KBM-7 (cell line): ENCODE measurements around the gene RASSF8.

Experiments
- DNase-seq: peaks from one replicate; pipeline ENCODE4 v3.0.0-alpha.2; 2015
- in situ Hi-C: fragments of 300-500 bp; cut with MboI; formaldehyde crosslinking; loops from 2 replicates; pipeline ENCODE4 v1.14.3; 2020; ENCODE audit warnings: low sequenced_read_pairs, low pct_unique_long_range_greater_than_20kb, mixed read lengths

The RASSF8 gene

DNA sequence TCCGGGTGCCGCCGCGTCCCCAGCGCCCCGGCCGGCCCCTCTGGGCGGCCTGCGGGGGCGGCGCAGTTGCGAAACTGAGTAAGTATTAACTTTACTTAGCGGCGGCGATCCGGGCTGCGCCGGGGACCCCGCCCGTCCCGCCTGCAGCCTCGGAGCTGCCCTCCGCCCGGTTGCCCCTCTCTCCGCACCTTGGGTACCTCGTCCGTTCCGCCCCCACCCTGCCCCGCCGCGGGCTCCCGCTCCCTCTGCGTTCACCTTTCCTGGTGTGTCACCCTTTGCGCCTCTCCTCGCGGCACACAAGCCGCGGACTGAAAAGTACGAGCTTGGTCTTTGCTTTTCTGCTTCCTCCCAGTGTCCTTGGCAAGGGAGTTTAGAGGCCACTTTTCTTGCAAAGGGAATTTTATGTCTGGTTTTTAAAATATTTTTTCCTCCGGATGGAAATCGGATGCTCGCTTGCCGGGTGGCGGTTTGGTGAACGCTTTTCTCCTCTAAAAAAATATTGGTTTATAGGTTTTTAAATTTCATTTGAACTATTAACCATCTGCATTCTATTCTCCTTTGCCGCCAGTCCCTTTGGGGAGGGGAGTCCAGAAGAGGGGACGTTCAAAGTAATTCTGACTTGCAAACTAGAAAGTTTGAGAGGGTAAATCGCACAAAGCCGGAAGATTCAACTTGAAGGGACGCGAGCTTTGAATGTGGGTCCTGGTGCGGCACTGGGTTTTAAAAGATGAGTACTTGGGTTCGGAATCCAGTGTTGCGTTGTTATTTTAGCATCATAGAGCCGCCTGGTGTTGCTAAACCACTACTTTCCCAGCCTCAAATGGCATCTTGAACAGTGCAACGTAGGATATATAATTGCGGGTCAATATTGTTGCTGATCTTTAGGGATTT lies 834 bp downstream of the RASSF8 start:
- peak; percentile 32 for DNase-seq

DNA sequence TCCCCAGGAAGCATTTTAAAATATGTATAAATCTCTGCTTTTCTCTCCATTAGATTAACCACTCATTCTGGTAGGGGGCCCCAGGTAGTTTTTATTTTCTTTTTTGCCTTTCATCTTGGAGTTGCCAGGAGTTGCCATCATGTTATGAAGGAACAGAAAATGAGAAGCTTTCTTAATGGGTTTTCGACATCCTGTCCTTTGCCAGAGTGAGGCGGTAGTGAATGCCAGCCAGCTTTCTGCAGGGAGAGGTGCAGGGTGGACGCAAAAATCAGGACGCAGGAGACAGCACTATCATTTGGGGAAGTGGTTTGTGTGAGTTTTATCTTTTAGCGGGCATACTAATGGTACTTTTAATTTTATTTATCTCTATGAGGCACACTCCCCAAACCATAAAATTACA lies 1.7 kb downstream of the RASSF8 start:
- peak; percentile 63 for DNase-seq
- in situ Hi-C loops: no loop called here

More for the DNA sequence above, 834 bp downstream of the RASSF8 start:
- in situ Hi-C loops: no loop called here

DNA sequence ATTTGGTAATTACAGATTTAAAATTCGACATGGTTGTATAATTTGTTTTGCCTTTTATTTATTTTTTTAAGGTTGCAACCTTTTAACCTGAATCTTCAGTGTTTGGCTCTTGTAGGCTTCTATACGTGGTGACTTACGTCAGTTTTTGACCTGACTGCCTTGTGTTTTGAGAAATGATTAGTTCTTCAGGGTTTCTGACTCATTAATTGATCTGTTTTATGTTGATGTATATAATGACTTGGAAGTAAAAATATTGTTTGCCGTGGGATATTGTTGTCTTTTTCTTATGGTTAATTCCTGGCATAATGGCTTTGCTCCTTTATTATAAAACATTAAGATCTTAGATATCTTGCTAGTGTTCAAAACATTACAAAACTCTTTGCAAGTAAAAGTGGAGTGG lies 2.5 kb downstream of the RASSF8 start:
- in situ Hi-C loops: no loop called here
- DNase-seq: no peak

DNA sequence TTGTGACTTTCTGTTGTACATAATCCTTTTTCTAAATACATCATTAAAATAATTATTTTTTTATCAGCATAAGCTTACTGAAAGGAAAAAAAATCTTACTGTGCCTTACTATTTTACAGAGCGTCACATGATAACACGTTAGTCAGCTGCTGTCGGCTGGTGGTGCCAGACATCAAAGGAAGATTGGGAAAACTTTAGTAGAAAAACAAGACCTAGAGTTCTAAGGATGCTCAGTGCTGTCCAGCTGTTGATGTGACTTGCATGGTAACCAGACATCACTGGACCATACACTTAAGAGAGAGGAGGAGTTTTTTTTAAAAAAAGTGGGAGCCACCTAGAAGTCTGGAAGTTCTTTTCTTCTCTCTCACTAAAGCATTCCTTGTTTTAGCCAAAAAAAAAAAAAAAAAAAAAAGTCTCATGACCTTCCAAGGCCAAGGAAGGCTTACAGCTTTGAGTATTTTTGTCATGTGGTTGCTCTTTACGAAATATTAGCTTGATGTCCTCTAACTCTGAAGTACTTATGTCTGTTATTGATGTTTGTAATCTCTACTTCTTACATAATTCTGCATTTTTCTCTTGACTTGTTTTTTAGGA lies 4.5 kb downstream of the RASSF8 start:
- in situ Hi-C loops: no loop called here
- DNase-seq: no peak

DNA sequence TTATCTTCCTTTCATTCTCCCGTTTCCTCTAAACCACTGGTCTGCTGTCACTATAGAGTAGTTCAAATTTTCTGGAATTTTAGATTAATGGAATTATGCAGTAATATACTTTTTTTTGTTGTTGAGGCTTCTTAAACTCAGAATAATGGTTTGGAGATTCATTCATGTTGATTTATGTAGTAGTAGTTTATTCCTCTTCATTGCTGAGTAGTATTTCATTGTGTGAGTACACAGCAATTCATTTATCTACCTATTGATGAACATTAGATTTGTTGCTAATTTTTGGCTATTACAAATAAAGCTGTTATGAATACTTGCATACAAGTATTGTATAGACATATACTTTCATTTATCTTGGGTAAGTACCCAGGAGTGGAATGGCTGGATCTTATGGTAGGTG lies 7.2 kb downstream of the RASSF8 start:
- no peak for DNase-seq
- in situ Hi-C loops: no loop called here

DNA sequence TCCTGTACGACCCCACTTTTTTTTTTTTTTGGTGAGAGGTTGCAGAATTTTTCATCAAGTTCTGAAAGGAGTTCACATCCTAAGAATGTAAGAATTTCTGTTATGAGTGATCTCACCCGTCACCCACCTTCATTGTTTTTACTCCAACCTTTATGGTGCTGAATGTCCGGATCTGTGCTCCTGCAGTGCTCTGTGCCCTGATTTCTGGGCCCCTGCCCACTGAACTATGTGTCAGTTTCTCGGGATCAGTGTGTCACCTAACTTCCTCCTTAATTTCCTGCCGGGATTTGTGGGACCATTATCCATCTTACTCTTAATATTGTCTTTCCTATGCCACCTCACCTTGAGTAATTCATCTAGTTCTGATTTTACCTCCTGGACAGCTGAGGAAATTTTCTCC lies 11.6 kb downstream of the RASSF8 start:
- DNase-seq: no peak
- in situ Hi-C loops: no loop called here

DNA sequence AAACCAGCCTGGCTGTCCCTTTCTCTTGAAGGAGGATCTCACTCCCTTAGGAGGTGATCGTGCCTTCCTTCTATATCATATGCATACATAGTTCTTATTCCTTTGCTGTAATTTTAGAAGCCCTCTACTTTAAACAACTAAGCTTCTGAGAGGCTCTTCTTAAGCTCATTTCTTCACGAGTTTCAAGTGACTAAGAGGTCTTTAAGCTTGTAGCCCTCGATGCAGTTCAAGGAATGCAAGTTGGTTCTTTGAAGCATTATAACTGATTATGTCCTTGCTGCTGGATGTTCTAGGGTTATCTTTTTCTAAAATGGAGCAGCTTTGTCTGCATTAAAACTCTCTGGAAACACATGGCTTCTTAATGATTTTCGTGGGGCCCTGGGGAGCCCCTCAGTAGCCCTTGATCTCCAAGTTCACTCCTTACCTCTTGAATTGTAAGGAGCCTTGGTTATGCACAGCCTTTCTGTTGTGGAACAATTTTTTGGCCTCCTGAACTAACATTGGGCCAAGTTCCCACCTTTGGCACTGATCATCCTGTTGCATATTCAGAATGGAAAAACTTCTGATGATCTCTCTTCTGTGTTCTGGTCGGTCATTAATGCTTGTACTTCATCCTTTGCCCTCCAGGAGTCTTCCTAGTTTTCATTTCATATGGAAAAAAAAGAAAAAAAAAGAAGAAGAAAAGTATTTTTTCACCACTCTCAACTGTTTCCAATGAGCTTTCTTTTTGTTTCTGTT lies 12.6 kb downstream of the RASSF8 start:
- in situ Hi-C loops: no loop called here
- DNase-seq: no peak

DNA sequence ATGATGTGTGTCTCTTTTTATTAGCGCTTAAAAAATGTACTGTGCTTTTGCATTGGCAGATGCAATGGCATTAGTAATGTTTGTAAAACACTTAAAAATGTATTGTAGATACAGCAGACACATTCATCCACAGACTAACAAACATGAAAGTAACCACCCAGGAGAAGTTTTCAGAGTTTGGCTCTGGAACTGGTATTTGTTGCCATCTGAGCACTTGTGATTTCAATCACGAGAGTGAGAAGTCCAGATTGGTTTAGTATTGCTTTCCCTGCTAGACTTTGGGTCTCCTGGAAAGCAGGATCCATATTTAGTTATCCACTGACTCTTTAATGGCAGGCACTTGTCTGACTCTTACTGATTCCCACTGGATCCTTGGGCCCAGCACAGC lies 13.2 kb downstream of the RASSF8 start:
- in situ Hi-C loops: no loop called here
- DNase-seq: no peak

DNA sequence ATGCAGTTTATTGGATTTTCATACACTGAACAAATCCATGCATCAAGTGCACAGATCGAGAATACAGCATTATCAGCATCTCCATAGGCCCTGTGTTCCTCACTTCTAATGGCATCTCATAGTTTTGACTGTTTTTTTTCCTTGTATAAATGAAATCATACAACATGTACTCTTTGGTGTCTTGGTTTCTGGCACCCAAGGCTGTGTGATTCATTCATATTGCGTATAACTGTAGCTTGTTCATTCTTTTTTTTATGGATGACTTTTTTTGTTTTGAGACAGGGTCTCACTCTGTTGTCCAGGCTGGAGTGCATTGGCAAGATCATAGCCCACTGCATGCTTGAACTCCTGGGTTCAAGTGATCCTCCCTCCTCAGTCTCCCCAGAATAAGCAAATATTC lies 14.3 kb downstream of the RASSF8 start:
- DNase-seq: no peak
- in situ Hi-C loops: no loop called here

DNA sequence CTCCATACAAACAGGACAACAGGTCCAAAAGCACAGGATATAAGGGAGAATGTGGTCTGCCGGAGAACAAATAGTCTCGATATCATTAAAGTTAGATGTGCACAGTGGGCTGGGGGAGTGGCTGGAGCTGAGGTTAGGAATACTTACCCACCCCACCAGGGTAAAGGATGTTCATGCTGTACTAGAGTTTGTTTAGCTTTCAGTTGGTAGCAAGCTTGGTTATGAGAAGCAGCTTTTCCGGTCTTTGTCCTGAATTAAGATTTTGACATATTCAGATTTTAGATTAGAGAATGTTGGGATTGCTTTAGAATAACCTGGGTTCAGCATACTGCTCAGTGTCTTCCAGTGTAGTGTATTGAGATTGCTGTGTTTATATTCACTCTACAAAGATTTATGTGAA lies 16.7 kb downstream of the RASSF8 start:
- no peak for DNase-seq
- in situ Hi-C loops: no loop called here

DNA sequence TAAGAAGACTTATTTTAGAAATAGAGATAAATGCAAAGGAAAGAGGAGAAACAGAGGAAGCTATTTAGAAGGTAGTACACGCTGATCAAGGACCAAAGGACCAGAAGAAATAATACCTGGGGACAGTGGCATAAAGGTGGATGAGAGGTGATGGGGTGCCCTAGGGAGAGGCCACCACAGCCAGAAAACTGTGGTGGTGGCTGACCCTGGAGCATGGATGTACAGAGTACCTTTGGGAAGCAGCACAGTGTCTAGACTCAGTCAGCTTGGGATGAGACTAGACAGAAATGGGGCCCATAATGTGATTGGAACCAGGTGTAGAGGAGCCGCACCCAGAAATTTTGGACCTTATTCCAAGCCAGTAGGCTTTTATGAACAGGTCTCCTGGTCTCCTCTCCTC lies 17.2 kb downstream of the RASSF8 start:
- in situ Hi-C loops: no loop called here
- DNase-seq: no peak

DNA sequence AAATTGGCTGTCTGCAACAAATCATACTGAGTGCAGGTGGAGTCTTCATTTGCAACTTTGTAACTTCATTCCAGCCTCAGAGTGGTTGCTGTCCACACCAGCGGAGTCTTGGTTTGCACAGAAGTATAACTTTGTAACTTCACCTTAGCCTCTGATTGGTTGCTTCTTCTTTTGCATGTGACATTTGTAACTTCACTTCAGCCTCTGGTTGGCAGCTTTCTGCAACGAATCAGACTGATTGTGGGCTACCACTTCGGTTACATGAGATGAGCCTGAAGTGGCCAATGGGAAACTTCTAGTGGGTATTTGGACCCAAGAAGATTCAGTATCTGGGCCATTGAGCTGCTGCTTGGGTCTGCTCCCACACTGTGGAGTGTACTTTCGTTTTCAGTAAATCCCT lies 17.8 kb downstream of the RASSF8 start:
- in situ Hi-C loops: no loop called here
- DNase-seq: no peak

DNA sequence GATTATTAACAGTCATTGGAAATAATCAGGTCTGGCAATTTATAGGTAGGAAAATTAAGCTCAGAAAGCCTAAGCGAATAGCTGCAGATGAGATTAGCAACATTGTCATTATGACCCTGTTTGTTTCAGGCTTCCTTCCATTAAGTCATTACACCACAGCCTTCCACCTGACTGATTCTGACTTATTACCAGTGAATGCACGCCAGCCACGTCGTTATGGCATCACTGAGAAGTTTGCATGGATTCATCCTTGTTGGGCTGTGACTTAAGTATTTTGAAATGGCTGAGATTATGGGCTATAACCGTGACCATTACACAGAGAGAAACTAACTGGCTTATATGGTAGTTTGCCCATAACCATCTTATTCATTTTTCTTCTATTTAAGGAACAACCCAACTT lies 18.6 kb downstream of the RASSF8 start:
- no peak for DNase-seq
- in situ Hi-C loops: no loop called here

DNA sequence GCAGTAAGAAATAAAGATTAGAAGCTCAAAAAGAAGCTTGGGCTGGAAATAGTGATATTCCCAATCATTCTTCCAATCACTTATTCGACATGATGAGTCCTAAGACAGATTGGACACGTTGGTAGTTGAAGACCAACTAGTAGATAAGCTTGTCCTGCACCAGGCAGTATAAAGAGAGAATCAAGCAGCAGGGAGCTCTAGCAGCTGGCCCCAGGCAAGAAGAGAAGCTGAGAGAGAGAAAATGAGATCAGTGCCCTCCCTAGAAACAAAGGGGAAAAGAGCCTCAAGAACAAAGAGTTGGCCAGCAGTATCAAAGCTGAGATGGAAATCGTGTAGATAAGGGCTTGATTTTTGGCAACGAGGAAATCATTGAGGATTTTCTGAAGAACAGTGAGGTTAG lies 20.6 kb downstream of the RASSF8 start:
- in situ Hi-C loops: no loop called here
- no peak for DNase-seq

DNA sequence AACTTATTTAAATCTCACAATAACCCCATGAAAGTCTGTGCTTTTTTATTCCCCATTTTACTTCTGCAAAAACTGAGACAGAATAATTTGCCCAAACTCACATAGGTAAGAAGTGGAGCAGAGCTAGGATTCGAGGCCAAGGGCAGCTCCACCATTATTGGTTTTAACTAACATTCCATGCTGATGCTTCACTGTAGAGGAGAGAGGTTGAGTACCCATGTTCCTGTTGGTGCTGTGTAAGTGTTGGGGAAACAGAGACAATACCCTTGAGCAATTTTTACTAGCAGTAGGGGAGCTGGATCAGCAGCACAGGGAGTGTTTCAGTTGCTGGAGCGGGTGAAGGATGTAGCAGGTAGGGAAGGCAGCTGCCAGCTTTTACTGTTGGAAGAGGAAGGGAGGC lies 21.1 kb downstream of the RASSF8 start:
- DNase-seq: no peak
- in situ Hi-C loops: no loop called here

DNA sequence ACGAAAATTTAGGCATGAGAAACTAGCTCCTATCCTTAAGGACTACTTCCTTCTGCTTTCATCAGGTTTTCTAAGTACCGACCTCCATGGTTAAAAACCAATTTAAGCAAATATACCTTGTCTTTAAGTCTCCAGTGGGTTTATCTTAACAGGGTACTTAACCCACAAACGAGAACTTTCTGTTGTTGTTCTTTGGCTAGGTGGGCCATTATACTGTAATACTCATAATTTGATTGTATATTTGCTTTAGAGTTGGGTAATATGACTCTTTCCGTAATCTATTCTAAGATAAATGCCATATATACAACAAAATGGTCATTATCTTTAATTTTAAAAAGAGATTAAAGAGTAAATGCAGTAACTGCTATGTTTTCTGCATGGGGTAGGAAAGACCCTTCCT lies 21.6 kb downstream of the RASSF8 start:
- in situ Hi-C loops: no loop called here
- no peak for DNase-seq

DNA sequence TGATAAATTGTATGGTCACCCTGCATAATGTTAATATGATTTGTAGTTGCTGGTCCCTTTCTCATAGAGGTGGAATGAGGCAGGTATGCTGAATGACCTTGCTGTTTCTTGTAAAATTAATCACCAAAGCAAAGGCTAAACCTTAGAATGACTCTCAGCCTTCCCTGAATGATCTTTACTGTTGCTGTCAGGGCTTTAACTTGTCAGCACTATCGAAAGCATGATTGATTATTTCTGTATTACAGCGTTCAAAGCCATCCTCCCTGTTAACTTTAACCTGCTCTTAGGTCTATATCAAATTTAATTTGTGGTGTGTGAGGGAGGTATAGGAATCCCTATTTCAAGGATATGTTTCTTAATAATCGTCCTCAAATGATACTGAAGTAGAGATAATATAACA lies 23.1 kb downstream of the RASSF8 start:
- in situ Hi-C loops: no loop called here
- no peak for DNase-seq

DNA sequence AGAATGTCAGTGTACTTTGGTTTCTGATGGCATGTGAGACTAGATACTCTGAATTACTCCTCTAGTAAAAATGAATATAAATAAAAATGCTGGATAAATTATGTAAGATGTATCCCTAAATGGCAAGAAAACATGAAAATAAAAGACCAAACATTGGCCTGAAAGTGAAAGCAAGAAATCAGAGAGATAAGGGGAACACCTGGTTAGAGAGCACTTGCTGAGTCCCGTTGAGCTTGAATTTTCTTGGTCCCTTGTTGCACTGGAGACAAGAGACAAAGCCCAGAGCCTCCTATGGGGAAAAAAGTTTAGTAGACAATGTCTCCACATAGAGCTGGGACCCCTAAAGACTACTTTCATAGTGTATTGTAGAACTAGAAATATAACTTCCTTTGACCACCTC lies 23.9 kb downstream of the RASSF8 start:
- DNase-seq: no peak
- in situ Hi-C loops: no loop called here

DNA sequence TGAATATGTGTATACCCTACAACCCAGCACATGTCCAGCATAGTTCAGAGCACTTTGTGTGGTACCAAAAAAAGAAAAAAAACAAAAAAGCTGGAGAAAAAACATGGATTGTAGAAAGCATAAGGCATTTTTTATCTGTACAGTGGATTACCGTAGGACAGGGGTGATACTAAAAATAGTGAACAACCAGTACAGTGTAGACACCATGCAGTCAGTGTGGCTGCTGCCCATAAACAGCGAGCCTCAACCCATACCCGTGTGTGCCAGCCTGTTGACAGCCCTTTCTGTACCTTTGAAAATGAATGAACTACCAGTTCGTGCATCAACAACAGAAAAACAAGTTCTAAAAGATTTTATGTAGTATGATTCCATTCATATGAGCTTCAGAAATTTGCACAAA lies 25.1 kb downstream of the RASSF8 start:
- DNase-seq: no peak
- in situ Hi-C loops: no loop called here

DNA sequence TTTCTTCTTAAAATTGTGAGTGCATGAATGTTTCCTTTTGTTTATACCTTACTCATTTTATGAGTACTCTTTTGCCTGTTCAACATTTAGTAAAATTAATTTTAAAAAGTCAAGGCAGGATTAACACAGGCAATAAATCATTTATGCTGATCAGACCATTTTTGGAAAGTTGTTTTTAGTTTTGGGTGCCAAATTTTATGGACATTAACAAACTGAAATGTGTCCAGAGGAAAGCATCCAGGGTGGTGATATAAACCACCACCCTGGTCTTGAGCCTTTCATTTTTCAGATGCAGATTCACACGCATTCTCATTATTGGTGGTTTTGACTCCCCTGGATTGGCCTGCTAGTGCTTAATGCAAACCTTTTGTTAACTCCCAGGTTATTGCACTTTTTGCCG lies 26.3 kb downstream of the RASSF8 start:
- in situ Hi-C loops: no loop called here
- no peak for DNase-seq
